CD4-positive, alpha-beta memory T cell (primary cell): Measurements from ENCODE around the gene RNFT2. TPM values are rescaled to one million over a fixed set of nuclear protein-coding genes. Genes with fewer than 3 reads are reported as not detected.

Experiments
- CTCF ChIA-PET: fragments of 350-600 bp; sonication (Branson Sonifier 250); formaldehyde crosslinking; loops from one replicate; lab custom pipeline; 2021; ENCODE audit warnings: inconsistent platforms; ENCODE audit not compliant: partially characterized antibody; lab: Charles Lee
- POLR2A ChIA-PET: fragments of 350-600 bp; sonication (Branson Sonifier 250); formaldehyde crosslinking; loops from one replicate; lab custom pipeline; 2021; ENCODE audit not compliant: partially characterized antibody; lab: Charles Lee
- DNase-seq, 5 donors: peaks; one replicate each; pipeline versions ENCODE4 v3.0.0 to v3.0.0-alpha.2; 2020 to 2022; ENCODE audit warnings: mixed read lengths in 1 of 5
- H3K27ac ChIP-seq: one replicate; pipeline ENCODE4 v1.7.0; 2013; ENCODE audit warnings: low read depth, low read length
- H3K27me3 ChIP-seq: 2 replicates; pipeline ENCODE4 v1.7.0; 2013; ENCODE audit warnings: mild to moderate bottlenecking, low read length, moderate library complexity; ENCODE audit not compliant: insufficient read depth
- H3K36me3 ChIP-seq: 2 replicates; pipeline ENCODE4 v1.7.0; 2013; ENCODE audit warnings: mild to moderate bottlenecking, low read length, moderate library complexity; ENCODE audit not compliant: insufficient read depth
- H3K4me1 ChIP-seq: 2 replicates; pipeline ENCODE4 v1.7.0; 2013; ENCODE audit warnings: mild to moderate bottlenecking, low read length, moderate library complexity; ENCODE audit not compliant: insufficient read depth
- H3K4me3 ChIP-seq, 2 donors: one replicate each; pipeline ENCODE4 v1.7.0; 2013; ENCODE audit warnings: low read length in 2 of 2, mild to moderate bottlenecking in 1 of 2
- H3K9me3 ChIP-seq, 2 donors: one replicate each; pipeline ENCODE4 v1.7.0; 2013; ENCODE audit warnings: low read length in 2 of 2, control low read depth in 1 of 2; ENCODE audit not compliant: control insufficient read depth in 1 of 2
- H3K27ac Mint-ChIP-seq, 7 donors: one replicate each; pipeline ENCODE4 v1.8.0; 2020 to 2021; ENCODE audit warnings: mixed read lengths in 7 of 7, mild to moderate bottlenecking in 6 of 7, inconsistent platforms in 3 of 7, moderate library complexity in 3 of 7
- H3K27me3 Mint-ChIP-seq, 2 donors: one replicate each; pipeline ENCODE4 v1.8.0; 2020 to 2021; ENCODE audit warnings: mixed read lengths in 2 of 2
- H3K36me3 Mint-ChIP-seq, 2 donors: one replicate each; pipeline ENCODE4 v1.8.0; 2020 to 2021; ENCODE audit warnings: mixed read lengths in 2 of 2, inconsistent platforms in 1 of 2, mild to moderate bottlenecking in 1 of 2
- H3K4me1 Mint-ChIP-seq, 4 donors: one replicate each; pipeline ENCODE4 v1.8.0; 2020 to 2021; ENCODE audit warnings: mixed read lengths in 4 of 4, mild to moderate bottlenecking in 1 of 4
- H3K4me3 Mint-ChIP-seq, 8 donors: one replicate each; pipeline ENCODE4 v1.8.0; 2020 to 2021; ENCODE audit warnings: mixed read lengths in 8 of 8, mild to moderate bottlenecking in 7 of 8, moderate library complexity in 6 of 8, inconsistent platforms in 3 of 8
- H3K9me3 Mint-ChIP-seq, 8 donors: one replicate each; pipeline ENCODE4 v1.8.0; 2020 to 2021; ENCODE audit warnings: mixed read lengths in 8 of 8, mild to moderate bottlenecking in 5 of 8, inconsistent platforms in 3 of 8, moderate library complexity in 1 of 8
- intact Hi-C: fragments of 100-400 bp; cut with micrococcal nuclease; formaldehyde crosslinking; loops from one replicate; pipeline ENCODE4 v1.15.1; 2023
- polyA plus RNA-seq, 2 donors: library from polyadenylated mRNA; unstranded; fragments of 300-500 nt; fragmentation: Illumina TruSeq; gene quantifications; one replicate each; pipeline ENCODE4 v1.2.3, GENCODE V29; 2021
- total RNA-seq, 2 experiments: library from RNA; stranded (reverse); gene quantifications; one replicate each; pipeline ENCODE4 v1.2.3, GENCODE V29; 2021

The RNFT2 gene
- total and polyA plus RNA-seq, 4 experiments from 2014 or later: 0.88 to 5.9 (median 3.1) TPM

DNA sequence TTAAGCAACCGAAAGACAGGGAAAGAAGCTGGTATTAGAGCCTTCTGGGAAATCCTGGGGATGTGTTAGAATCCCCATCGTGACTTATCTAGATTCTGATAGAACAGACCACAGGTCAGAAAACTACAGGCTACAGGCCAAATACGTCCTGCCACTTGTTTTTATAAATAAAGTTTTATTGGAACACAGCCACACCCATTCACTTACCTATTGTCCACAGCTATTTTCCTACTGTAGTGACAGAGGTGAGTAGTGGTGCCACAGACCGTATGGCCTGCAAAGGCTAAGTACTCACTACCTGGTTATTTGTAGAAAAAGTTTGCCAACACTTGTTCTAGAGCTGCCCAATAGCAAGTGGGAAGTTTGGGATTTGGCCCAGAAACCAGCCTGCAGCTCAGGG lies 89.3 kb downstream of the RNFT2 start:
- Mint-ChIP-seq H3K27me3 (peaks cover 0 to under 1% of the 10 kb centered on the region in 2 donors), H3K36me3 (peaks cover 0 to 8% of the 10 kb centered on the region in 2 donors), H3K4me3 (no peak overlapping the region), H3K9me3 (peaks cover 0 to 5% (median 3%) of the 10 kb centered on the region in 8 donors), H3K27ac (no peak overlapping the region), H3K4me1 (no peaks in the 10 kb centered on the region)
- POLR2A ChIA-PET: no interaction called here
- Histone ChIP-seq H3K4me3 (no peak overlapping the region), H3K27me3 (no peaks in the 10 kb centered on the region), H3K36me3 (no peaks in the 10 kb centered on the region), H3K9me3 (no peaks in the 10 kb centered on the region), H3K4me1 (no peaks in the 10 kb centered on the region), H3K27ac (no peak overlapping the region)
- CTCF ChIA-PET: no interaction called here
- DNase-seq: no peak
- intact Hi-C loops: no loop called here

GRCh38 chr12:116832353-116832752 lies 94.2 kb downstream of the RNFT2 start:
- H3K36me3 Mint-ChIP-seq: peaks cover 2 to 16% of the 10 kb centered on the region in 2 donors

GRCh38 chr12:116833474-116833873 lies 95.4 kb downstream of the RNFT2 start:
- Mint-ChIP-seq H3K4me1 (no peaks in the 10 kb centered on the region), H3K9me3 (peaks cover 0 to 7% (median 0%) of the 10 kb centered on the region in 8 donors), H3K27me3 (no peaks in the 10 kb centered on the region), H3K27ac (no peak overlapping the region), H3K36me3 (peaks cover 2 to 16% of the 10 kb centered on the region in 2 donors), H3K4me3 (no peak overlapping the region)
- H3K4me3 ChIP-seq: no peak overlapping the region
- no peaks in the 10 kb centered on the region for H3K36me3 ChIP-seq
- no peaks in the 10 kb centered on the region for H3K27me3 ChIP-seq
- no peaks in the 10 kb centered on the region for H3K9me3 ChIP-seq
- ChIA-PET POLR2A (interaction anchor here (1.2 kb wide), 1 partner anchor 9 kb away, joined by 4 read pairs; no protein-coding TSS in a partner anchor), CTCF (no interaction called here)
- H3K27ac ChIP-seq: no peak overlapping the region
- intact Hi-C loops: no loop called here
- H3K4me1 ChIP-seq: no peaks in the 10 kb centered on the region
- no peak for DNase-seq

More at GRCh38 chr12:116832353-116832752, 94.2 kb downstream of the RNFT2 start:
- Histone ChIP-seq H3K27me3 (no peaks in the 10 kb centered on the region), H3K4me1 (no peaks in the 10 kb centered on the region), H3K36me3 (no peaks in the 10 kb centered on the region), H3K27ac (no peak overlapping the region), H3K4me3 (no peak overlapping the region), H3K9me3 (no peaks in the 10 kb centered on the region)
- ChIA-PET CTCF (interaction anchor here (0.6 to 0.7 kb wide), 2 partner anchors 10 to 233 kb away, joined by 3 read pairs; no protein-coding TSS in a partner anchor), POLR2A (interaction anchor here (1.2 kb wide), 1 partner anchor 8 kb away, joined by 4 read pairs; no protein-coding TSS in a partner anchor)
- no peak overlapping the region for H3K27ac Mint-ChIP-seq
- DNase-seq: no peak
- intact Hi-C loops: no loop called here
- peaks cover 0 to 5% (median 0%) of the 10 kb centered on the region in 8 donors for H3K9me3 Mint-ChIP-seq
- no peaks in the 10 kb centered on the region for H3K4me1 Mint-ChIP-seq
- no peaks in the 10 kb centered on the region for H3K27me3 Mint-ChIP-seq
- no peak overlapping the region for H3K4me3 Mint-ChIP-seq

DNA sequence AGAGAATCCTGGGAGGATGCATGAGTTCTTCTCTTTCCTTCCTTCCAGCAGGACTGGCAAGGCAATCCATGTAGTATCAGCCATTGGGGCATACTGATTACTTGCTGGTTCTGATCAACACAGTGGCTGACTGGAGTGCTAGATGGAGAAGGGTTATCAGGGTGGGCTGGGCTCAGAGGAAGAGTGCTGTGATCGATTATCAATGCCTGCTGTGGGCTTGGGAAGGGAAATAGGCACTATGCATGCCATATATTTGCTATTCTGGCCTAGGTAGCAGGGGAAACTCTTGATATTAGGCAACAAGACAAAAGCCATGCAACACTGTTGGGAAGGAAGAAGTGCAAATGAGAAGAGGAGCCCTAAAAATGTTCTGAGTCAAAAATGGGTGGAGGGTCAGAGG lies 97.4 kb downstream of the RNFT2 start:
- DNase-seq: no peak
- Histone ChIP-seq H3K27me3 (no peaks in the 10 kb centered on the region), H3K4me1 (no peaks in the 10 kb centered on the region), H3K9me3 (no peaks in the 10 kb centered on the region), H3K4me3 (no peak overlapping the region), H3K27ac (no peak overlapping the region), H3K36me3 (no peaks in the 10 kb centered on the region)
- H3K36me3 Mint-ChIP-seq: peaks cover 2 to 16% of the 10 kb centered on the region in 2 donors
- POLR2A ChIA-PET: no interaction called here
- H3K9me3 Mint-ChIP-seq: peaks cover 0 to 7% (median 0%) of the 10 kb centered on the region in 8 donors
- H3K4me1 Mint-ChIP-seq: no peaks in the 10 kb centered on the region
- H3K4me3 Mint-ChIP-seq: no peak overlapping the region
- intact Hi-C loops: no loop called here
- H3K27ac Mint-ChIP-seq: peak overlapping the region in 2 of 7 donors; percentile 43 to 53
- no peaks in the 10 kb centered on the region for H3K27me3 Mint-ChIP-seq
- CTCF ChIA-PET: no interaction called here

DNA sequence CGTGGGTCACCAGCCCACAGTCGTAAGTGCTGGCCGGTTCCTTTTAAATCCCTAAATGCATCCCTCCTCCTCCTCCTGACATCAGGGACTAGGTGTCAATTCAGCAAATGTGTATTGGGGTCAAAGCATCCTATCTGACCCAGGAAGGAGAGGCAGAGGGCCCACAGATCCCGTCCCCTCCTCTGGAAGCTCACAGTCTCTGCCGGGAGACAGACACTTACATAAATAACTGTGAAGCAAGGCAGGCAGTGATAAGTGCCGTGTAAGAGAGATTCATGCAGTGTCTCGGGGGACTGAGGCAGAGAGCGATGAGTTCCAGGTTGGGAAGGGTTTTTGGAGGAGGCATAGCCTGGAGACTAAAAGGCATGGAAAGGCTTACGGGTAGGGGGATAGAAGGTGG lies 99.0 kb downstream of the RNFT2 start:
- Histone ChIP-seq H3K36me3 (no peaks in the 10 kb centered on the region), H3K27me3 (no peaks in the 10 kb centered on the region), H3K4me1 (no peaks in the 10 kb centered on the region), H3K27ac (no peak overlapping the region), H3K4me3 (no peak overlapping the region), H3K9me3 (no peaks in the 10 kb centered on the region)
- Mint-ChIP-seq H3K4me1 (no peaks in the 10 kb centered on the region), H3K36me3 (peaks cover 2 to 16% of the 10 kb centered on the region in 2 donors), H3K9me3 (peaks cover 0 to 7% (median under 1%) of the 10 kb centered on the region in 8 donors), H3K4me3 (no peak overlapping the region), H3K27me3 (no peaks in the 10 kb centered on the region), H3K27ac (no peak overlapping the region)
- CTCF ChIA-PET: no interaction called here
- POLR2A ChIA-PET: no interaction called here
- DNase-seq: no peak
- intact Hi-C loops: no loop called here

DNA sequence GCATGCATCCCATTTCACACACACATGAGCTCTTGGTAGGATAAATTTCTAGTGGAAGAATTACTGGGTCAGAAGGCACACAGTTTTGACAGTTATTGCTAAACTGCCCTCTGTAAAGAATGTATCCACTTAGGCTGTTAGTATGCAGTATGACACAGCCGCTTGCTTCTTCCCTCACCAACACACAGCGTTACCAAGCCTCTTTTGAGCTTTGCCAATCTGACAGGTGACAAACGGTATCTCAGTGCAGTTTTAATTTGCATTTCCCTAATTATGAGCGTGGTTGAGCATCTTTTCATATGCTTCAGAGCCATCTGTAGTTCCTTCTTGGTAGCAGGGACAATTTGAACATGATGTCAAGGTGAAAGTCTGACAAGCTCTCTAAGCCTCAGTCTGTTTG lies 100.2 kb downstream of the RNFT2 start:
- ChIA-PET POLR2A (no interaction called here), CTCF (no interaction called here)
- H3K9me3 ChIP-seq: no peaks in the 10 kb centered on the region
- H3K27ac Mint-ChIP-seq: no peak overlapping the region
- no peaks in the 10 kb centered on the region for H3K36me3 ChIP-seq
- no peaks in the 10 kb centered on the region for H3K27me3 ChIP-seq
- DNase-seq: no peak
- peaks cover 0 to 7% (median under 1%) of the 10 kb centered on the region in 8 donors for H3K9me3 Mint-ChIP-seq
- no peaks in the 10 kb centered on the region for H3K4me1 Mint-ChIP-seq
- no peak overlapping the region for H3K4me3 ChIP-seq
- H3K27ac ChIP-seq: no peak overlapping the region
- no peaks in the 10 kb centered on the region for H3K27me3 Mint-ChIP-seq
- H3K36me3 Mint-ChIP-seq: peaks cover 2 to 16% of the 10 kb centered on the region in 2 donors
- intact Hi-C loops: no loop called here
- H3K4me1 ChIP-seq: no peaks in the 10 kb centered on the region
- no peak overlapping the region for H3K4me3 Mint-ChIP-seq

- H3K36me3 Mint-ChIP-seq: peaks cover 2 to 14% of the 10 kb centered on the region in 2 donors
- no peak overlapping the region for H3K4me3 Mint-ChIP-seq
- CTCF ChIA-PET: no interaction called here
- Histone ChIP-seq H3K27ac (no peak overlapping the region), H3K9me3 (no peaks in the 10 kb centered on the region), H3K27me3 (no peaks in the 10 kb centered on the region), H3K4me1 (no peaks in the 10 kb centered on the region), H3K4me3 (no peak overlapping the region), H3K36me3 (no peaks in the 10 kb centered on the region)
- no peaks in the 10 kb centered on the region for H3K4me1 Mint-ChIP-seq
- intact Hi-C loops: no loop called here
- POLR2A ChIA-PET: no interaction called here
- DNase-seq: no peak
- H3K9me3 Mint-ChIP-seq: peaks cover 0 to 7% (median under 1%) of the 10 kb centered on the region in 8 donors
- H3K27me3 Mint-ChIP-seq: no peaks in the 10 kb centered on the region
- peak overlapping the region in 1 of 7 donors; percentile 38 for H3K27ac Mint-ChIP-seq
Observed at GRCh38 chr12:116839287-116839830, 101.2 kb downstream of the RNFT2 start.
